ENCODE measurements around the gene SRC. TPM values are rescaled to one million over a fixed set of nuclear protein-coding genes. Genes with fewer than 3 reads are reported as not detected.

SRC gene
- total RNA-seq, 2 donors from 2014 or later = 75.6 to 109 TPM

- H3K27ac Mint-ChIP-seq = no peak overlapping the region
- no peaks in the 10 kb centered on the region for H3K27me3 Mint-ChIP-seq (ENCODE audit: insufficient read depth)
- 92 to 97% methylated on average over 8 to 11 of the region's 11 CpGs for WGBS, 2 experiments (ENCODE audit: insufficient coverage in 1 of 2, insufficient read length in 1 of 2)
- H3K36me3 ChIP-seq (ENCODE audit: control insufficient read depth, insufficient read depth, low read length) = peaks cover 54% of the 10 kb centered on the region
- no peak overlapping the region for H3K4me3 Mint-ChIP-seq
- H3K27me3 ChIP-seq (ENCODE audit: control insufficient read depth, insufficient read depth, low read length, poor library complexity, severe bottlenecking) = no peaks in the 10 kb centered on the region
- peak; percentile 33 for DNase-seq
- no peak overlapping the region for H3K4me3 ChIP-seq (ENCODE audit: low read length)
- peaks cover 32% of the 10 kb centered on the region for H3K4me1 Mint-ChIP-seq
- no peak overlapping the region for H3K9ac ChIP-seq (ENCODE audit: extremely low read depth, low read length, poor library complexity, severe bottlenecking)
- peaks cover 48% of the 10 kb centered on the region for H3K36me3 Mint-ChIP-seq (ENCODE audit: low read depth)
- H3K27ac ChIP-seq (ENCODE audit: low read depth, low read length) = no peak overlapping the region
- no peak for TF ChIP-seq CTCF (conservative IDR thresholded peaks at IDR 0.05)
- H3K9me3 ChIP-seq (ENCODE audit: control insufficient read depth, low read length) = no peaks in the 10 kb centered on the region
- no peaks in the 10 kb centered on the region for H3K9me3 Mint-ChIP-seq
- H3K4me1 ChIP-seq (ENCODE audit: control insufficient read depth, insufficient read depth, low read length) = peaks cover 9% of the 10 kb centered on the region
Measured at GRCh38 chr20:37381621-37382471, 35.9 kb downstream of the SRC start.

GRCh38 chr20:37382482-37383120 is 36.7 kb downstream of the SRC start:
- peaks cover 9% of the 10 kb centered on the region for H3K4me1 ChIP-seq (ENCODE audit: control insufficient read depth, insufficient read depth, low read length)
- Mint-ChIP-seq H3K4me3 (no peak overlapping the region), H3K4me1 (peaks cover 25% of the 10 kb centered on the region), H3K27ac (no peak overlapping the region), H3K27me3 (ENCODE audit: insufficient read depth) (no peaks in the 10 kb centered on the region), H3K9me3 (no peaks in the 10 kb centered on the region), H3K36me3 (ENCODE audit: low read depth) (peaks cover 47% of the 10 kb centered on the region)
- no peak overlapping the region for H3K27ac ChIP-seq (ENCODE audit: low read depth, low read length)
- no peak overlapping the region for H3K4me3 ChIP-seq (ENCODE audit: low read length)
- no peaks in the 10 kb centered on the region for H3K27me3 ChIP-seq (ENCODE audit: control insufficient read depth, insufficient read depth, low read length, poor library complexity, severe bottlenecking)
- DNase-seq = peak; percentile 40
- no peak overlapping the region for H3K9ac ChIP-seq (ENCODE audit: extremely low read depth, low read length, poor library complexity, severe bottlenecking)
- 90 to 95% methylated on average over 5 to 11 of the region's 11 CpGs for WGBS, 2 experiments (ENCODE audit: insufficient coverage in 1 of 2, insufficient read length in 1 of 2)
- no peak for TF ChIP-seq CTCF (conservative IDR thresholded peaks at IDR 0.05)
- H3K36me3 ChIP-seq (ENCODE audit: control insufficient read depth, insufficient read depth, low read length) = peaks cover 52% of the 10 kb centered on the region
- no peaks in the 10 kb centered on the region for H3K9me3 ChIP-seq (ENCODE audit: control insufficient read depth, low read length)

GRCh38 chr20:37383229-37383989 is 37.5 kb downstream of the SRC start:
- H3K4me3 ChIP-seq (ENCODE audit: low read length) = no peak overlapping the region
- H3K27me3 ChIP-seq (ENCODE audit: control insufficient read depth, insufficient read depth, low read length, poor library complexity, severe bottlenecking) = no peaks in the 10 kb centered on the region
- H3K9me3 ChIP-seq (ENCODE audit: control insufficient read depth, low read length) = no peaks in the 10 kb centered on the region
- H3K27me3 Mint-ChIP-seq (ENCODE audit: insufficient read depth) = no peaks in the 10 kb centered on the region
- H3K4me1 Mint-ChIP-seq = peaks cover 23% of the 10 kb centered on the region
- peaks cover 9% of the 10 kb centered on the region for H3K4me1 ChIP-seq (ENCODE audit: control insufficient read depth, insufficient read depth, low read length)
- H3K9me3 Mint-ChIP-seq = no peaks in the 10 kb centered on the region
- no peak overlapping the region for H3K9ac ChIP-seq (ENCODE audit: extremely low read depth, low read length, poor library complexity, severe bottlenecking)
- H3K36me3 ChIP-seq (ENCODE audit: control insufficient read depth, insufficient read depth, low read length) = peaks cover 55% of the 10 kb centered on the region
- H3K27ac Mint-ChIP-seq = no peak overlapping the region
- H3K27ac ChIP-seq (ENCODE audit: low read depth, low read length) = no peak overlapping the region
- DNase-seq = peak; percentile 43
- WGBS, 2 experiments (ENCODE audit: insufficient coverage in 1 of 2, insufficient read length in 1 of 2) = 92 to 95% methylated on average over 19 to 25 of the region's 25 CpGs
- H3K36me3 Mint-ChIP-seq (ENCODE audit: low read depth) = peaks cover 50% of the 10 kb centered on the region
- H3K4me3 Mint-ChIP-seq = no peak overlapping the region
- TF ChIP-seq CTCF (conservative IDR thresholded peaks at IDR 0.05) = no peak
